Measurements from ENCODE around the gene FHOD1.

GRCh38 chr16:67258161-67258835 is 11.0 kb upstream of the FHOD1 start:
- TF ChIP-seq, protein P1, sequence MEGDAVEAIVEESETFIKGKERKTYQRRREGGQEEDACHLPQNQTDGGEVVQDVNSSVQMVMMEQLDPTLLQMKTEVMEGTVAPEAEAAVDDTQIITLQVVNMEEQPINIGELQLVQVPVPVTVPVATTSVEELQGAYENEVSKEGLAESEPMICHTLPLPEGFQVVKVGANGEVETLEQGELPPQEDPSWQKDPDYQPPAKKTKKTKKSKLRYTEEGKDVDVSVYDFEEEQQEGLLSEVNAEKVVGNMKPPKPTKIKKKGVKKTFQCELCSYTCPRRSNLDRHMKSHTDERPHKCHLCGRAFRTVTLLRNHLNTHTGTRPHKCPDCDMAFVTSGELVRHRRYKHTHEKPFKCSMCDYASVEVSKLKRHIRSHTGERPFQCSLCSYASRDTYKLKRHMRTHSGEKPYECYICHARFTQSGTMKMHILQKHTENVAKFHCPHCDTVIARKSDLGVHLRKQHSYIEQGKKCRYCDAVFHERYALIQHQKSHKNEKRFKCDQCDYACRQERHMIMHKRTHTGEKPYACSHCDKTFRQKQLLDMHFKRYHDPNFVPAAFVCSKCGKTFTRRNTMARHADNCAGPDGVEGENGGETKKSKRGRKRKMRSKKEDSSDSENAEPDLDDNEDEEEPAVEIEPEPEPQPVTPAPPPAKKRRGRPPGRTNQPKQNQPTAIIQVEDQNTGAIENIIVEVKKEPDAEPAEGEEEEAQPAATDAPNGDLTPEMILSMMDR (conservative IDR thresholded peaks at IDR 0.05): no peak
- no peak for TF ChIP-seq EZH2 (IDR thresholded peaks at IDR 0.05; ENCODE audit: low read depth)

Data from PC-9 (cell line).